GM19467 (cell line): ENCODE data around the gene PIEZO1.
"Not testable (repeated sequence)": the region's sequence is repeated elsewhere in the genome, so short reads cannot be mapped to it uniquely, and the experiment has no call there.

Experiments used
- ATAC-seq: cut with Tn5 transposase; IDR thresholded peaks from one replicate; pipeline ENCODE4 v1.9.1; 2021; ENCODE audit warnings: mild to moderate bottlenecking, moderate library complexity; ENCODE audit not compliant: unreplicated experiment

The PIEZO1 gene

DNA sequence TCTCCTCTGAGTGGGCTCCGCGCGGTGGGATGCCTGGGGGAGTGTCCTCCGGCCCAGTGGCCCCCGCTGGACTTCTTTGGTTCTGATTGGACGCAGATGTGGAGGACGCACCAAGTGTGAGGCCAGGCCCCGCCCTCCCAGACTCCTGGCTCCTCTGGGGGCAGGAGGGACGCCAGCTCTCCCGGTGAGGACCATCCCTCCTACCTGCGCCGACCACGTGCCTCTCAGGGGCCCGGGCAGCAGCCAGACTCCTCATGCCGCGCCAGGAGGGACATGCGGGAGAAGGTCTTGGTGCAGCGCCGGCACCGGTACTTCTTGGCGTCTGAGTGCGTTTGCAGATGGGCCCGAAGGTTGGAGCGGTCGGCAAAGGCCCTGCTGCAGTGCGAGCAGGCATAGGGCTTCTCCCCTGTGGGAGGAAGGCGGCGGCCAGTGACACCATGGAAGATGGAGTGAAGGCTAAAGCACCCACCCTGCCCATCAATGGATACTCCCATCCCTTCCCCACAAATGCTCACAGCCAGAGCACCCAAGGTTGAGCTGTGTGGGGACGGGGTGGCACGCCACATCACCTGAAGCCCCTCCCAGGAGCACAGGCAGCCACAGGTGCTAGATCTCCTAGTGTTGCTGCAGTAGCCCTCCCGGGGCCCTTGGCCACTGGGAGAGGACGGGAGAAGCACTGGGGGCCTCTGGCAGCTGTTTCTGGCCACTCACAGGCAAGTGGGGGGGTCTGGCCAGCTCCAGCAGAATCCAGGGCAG is 106.6 kb downstream of the PIEZO1 start:
- ATAC-seq = no peak

DNA sequence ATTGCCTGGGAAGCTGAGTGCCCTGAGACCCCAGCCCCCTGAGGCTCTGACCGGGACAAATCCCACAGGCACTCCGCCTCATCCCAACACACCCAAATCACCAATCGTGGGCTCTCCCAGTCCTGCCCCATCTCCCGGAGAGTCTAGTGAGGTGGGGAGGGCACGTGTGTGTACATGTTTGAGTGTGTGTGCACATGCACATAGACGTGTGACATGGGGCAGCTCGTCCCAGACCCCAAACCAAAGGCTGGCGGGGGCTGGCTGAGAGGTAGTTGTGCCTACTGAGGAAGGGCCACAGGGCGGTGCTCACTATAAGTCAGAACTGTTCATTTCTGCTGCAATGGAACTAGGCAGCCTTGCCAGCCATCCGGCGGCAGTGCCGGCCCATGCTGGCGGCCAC is 107.3 kb downstream of the PIEZO1 start:
- no peak for ATAC-seq

DNA sequence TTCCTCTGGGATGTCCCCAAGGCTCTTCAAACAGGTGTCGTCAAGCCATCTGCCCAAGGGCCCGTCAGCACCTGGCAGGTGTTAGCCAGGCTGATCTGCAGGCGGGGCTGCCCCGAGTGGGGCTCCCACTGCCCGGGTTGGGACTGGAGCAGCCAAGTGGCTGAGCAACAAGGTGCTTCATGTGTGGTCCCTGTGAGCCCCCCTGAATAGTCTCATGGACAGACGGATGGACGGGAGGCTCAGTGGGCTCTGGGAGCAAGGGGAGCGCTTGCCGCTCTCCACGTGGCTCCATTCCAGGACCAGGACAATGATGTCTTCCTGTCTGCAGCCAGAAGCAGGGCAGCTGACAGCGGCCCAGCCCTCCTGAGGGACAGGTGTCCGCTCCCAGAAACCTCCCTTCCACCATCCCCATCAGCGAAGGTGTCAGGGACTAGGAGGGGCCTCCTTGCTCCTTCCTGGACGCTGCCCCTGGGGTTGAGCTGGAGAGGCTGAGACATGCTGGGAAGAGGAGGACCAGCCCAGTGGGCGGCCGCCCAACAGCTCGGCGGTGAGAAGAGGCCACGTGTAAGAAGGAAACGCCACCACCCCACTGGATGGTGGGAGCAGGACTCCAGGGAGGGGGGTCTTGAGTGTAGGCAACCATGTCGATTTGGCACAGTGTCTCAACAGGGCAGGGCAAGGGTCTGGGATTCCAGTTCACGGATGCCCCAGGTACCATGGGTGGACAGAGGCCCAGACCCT is 108.3 kb downstream of the PIEZO1 start:
- ATAC-seq = no peak

DNA sequence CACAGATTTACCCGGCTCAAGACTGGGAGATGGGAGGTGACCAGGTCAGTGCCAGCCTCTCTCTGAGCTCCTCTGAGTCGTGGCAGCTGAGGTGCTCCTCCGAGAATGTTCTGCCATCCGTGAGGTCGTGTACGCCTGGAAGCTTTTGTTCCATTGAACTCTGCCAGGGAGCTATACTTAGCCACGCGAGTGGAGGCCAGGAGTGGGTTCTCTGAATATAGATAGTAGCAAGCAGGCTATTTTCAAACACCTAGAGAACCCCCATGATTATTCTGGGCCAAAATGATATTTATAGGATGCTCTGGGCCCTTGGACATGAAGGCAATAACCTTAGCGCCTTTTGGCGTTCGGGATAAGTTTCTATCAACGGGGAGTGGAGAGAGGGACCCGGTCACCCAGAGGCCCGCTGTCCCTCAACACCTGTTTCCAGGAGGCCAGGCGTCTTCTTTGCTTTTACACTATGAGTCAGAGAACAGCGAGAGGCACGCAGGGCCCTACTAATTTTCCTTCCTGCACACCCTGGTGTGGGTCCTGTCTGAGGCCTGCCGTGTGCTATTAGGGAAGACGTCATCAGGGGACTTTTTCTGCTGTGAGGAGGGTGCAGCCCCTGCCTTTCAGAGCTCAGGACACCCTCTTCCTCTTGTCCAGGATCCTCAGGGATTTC is 111.2 kb downstream of the PIEZO1 start:
- no peak for ATAC-seq

DNA sequence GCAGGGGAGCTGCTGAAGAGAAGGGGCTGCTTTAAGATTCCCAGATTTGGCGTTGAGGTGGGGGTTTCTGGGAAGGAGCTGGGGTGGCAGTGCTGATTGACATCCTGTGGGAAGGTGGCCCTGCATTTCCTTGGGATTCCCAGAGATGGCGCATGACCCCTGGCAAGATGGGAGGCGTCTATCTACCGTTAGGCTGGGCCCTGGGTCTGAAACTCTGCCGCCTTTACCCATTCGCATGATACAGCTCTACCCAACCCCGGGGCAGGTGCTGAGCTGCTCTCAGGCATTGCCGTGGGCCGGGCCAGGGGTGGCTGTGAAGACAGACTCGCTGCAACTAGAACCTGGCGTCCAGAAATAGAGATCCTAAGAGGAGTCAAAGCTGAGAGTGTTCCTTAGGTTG is 112.2 kb downstream of the PIEZO1 start:
- no peak for ATAC-seq

DNA sequence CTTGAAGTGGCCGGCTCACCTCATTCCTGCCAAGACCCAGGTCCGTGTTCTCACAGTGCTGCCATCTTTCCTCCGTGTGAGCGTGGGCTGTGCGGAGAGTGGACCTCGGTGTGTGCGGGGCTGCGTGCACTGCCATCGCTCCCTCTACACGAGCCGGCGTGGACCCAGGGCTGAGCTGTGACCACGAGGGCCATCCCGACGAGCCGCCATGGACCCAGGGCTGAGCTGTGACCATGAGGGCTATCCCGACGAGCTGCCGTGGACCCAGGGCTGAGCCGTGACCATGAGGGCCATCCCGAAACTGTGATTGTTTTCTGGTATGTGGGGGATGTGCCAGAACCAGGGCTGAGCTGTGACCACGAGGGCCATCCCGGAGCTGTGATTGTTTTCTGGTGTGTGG is 113.2 kb downstream of the PIEZO1 start:
- ATAC-seq = no peak

DNA sequence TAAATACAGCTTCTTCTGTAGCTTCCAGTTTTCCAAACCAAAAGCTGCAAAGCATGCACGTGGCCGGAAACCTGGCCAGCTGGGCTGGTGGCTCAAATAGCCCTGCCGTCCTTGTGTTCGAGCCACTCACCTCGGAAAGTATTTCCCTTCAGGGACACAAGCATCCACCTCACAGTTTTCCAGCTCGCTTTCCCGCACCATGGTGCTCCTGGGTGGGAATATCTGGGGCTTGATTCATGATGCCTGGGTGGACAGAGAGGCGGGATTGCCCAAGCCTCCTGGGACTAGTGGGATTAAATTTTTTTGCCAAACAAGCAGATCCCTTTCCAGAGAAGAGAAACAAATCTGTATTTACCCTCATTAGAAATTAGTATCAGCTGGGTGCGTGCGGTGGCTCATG is 115.0 kb downstream of the PIEZO1 start:
- ATAC-seq = no peak

DNA sequence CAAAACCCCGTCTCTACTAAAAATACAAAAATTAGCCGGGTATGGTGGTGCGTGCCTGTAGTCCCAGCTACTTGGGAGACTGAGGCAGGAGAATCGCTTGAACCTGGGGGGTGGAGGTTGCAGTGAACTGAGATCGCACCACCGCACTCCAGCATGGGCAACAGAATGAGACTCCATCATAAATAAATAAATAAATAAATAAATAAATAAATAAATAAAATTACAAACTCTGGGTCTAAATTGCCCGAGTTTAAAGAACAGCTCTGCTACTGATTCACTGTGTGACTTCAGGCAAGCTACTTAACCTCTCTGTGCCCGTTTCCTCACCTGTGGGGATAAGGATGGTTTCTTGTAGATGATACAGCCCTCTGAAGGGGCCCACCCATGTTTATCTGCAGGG is 115.5 kb downstream of the PIEZO1 start:
- ATAC-seq = not testable (repeated sequence)

DNA sequence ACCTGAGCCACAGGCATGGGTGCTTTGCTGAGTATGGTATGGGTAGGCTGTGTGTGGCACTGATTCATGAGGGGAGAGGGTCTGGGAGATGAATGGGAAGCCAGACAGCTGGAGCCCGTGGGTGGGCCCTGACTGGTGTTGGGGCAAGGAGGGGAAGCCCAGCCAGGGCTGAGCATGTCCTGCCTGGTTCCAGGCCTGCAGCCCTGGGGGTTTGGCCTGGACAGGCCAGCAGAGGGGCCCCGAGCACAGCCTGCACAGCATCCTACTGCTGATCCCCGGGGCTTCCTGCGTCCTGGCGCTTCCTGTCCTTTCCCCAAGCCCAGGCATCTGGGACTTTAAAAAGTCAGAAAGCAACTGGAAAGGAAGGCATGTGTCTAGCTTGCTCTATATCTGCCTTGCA is 117.6 kb downstream of the PIEZO1 start:
- ATAC-seq = no peak

DNA sequence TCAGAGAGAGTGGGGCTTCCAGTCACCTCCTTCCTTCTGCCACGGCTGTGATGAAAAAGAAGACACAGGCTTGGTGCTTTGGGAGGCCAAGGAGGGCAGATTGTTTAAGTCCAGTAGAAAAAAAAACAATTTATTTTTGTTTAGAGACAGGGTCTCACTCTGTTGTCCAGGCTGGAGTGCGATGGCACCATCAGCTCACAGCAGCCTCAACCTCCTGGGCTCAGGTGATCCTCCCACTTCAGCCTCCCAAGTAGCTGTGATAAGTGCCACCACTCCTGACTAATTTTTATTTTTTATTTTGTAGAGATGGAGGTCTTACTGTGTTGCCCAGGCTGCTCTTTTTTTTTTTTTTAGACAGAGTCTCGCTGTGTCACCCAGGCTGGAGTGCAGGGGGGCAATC is 119.5 kb downstream of the PIEZO1 start:
- ATAC-seq = no peak
